Left kidney (tissue), 2 donors: Measurements from ENCODE around the gene EPB41L2. TPM values are rescaled to one million over a fixed set of nuclear protein-coding genes. Genes with fewer than 3 reads are reported as not detected.
"Not testable (repeated sequence)": the region's sequence is repeated elsewhere in the genome, so short reads cannot be mapped to it uniquely, and the experiment has no call there.

Experiments used
- DNase-seq: peaks from one replicate; pipeline ENCODE4 v3.0.0-alpha.2; 2013
- polyA plus RNA-seq: library from polyadenylated mRNA; unstranded; fragments of 120-200 nt; gene quantifications from one replicate; pipeline ENCODE4 v1.2.1, GENCODE V29; 2013; ENCODE audit not compliant: insufficient read length

The EPB41L2 gene
- polyA plus RNA-seq, 1 donor, result 206 TPM

GRCh38 chr6:131037194-131037897, 25.7 kb downstream of the EPB41L2 start:
- DNase-seq, result no peak

- no peak for DNase-seq
Measured at GRCh38 chr6:131036601-131037000, 26.4 kb downstream of the EPB41L2 start.

GRCh38 chr6:131036143-131036542, 26.9 kb downstream of the EPB41L2 start:
- no peak for DNase-seq

- no peak for DNase-seq
Measured at GRCh38 chr6:131035582-131035981, 27.5 kb downstream of the EPB41L2 start.

GRCh38 chr6:131033631-131034030, 29.4 kb downstream of the EPB41L2 start:
- DNase-seq, result no peak

- no peak for DNase-seq
Measured at GRCh38 chr6:131029626-131030297, 33.3 kb downstream of the EPB41L2 start.

- no peak for DNase-seq
Measured at GRCh38 chr6:131027326-131027725, 35.7 kb downstream of the EPB41L2 start.

GRCh38 chr6:131026243-131026642, 36.8 kb downstream of the EPB41L2 start:
- no peak for DNase-seq

- no peak for DNase-seq
Measured at GRCh38 chr6:131024565-131024964, 38.5 kb downstream of the EPB41L2 start.

- DNase-seq, result no peak
Measured at GRCh38 chr6:131023834-131024504, 39.1 kb downstream of the EPB41L2 start.

- no peak for DNase-seq
Measured at GRCh38 chr6:131022691-131023090, 40.4 kb downstream of the EPB41L2 start.

GRCh38 chr6:131017962-131018361, 45.1 kb downstream of the EPB41L2 start:
- DNase-seq, result no peak

GRCh38 chr6:131015630-131016263, 47.3 kb downstream of the EPB41L2 start:
- no peak for DNase-seq

GRCh38 chr6:131015025-131015591, 47.9 kb downstream of the EPB41L2 start:
- no peak for DNase-seq

- DNase-seq, result no peak
Measured at GRCh38 chr6:131014080-131014776, 48.8 kb downstream of the EPB41L2 start.

- DNase-seq, result no peak
Measured at GRCh38 chr6:131013495-131013894, 49.5 kb downstream of the EPB41L2 start.

GRCh38 chr6:131009790-131010189, 53.3 kb downstream of the EPB41L2 start:
- no peak for DNase-seq

GRCh38 chr6:131008965-131009364, 54.1 kb downstream of the EPB41L2 start:
- not testable (repeated sequence) for DNase-seq

GRCh38 chr6:131007964-131008363, 55.1 kb downstream of the EPB41L2 start:
- DNase-seq, result not testable (repeated sequence)

GRCh38 chr6:131007286-131007685, 55.8 kb downstream of the EPB41L2 start:
- no peak for DNase-seq

- DNase-seq, result no peak
Measured at GRCh38 chr6:131005439-131006016, 57.5 kb downstream of the EPB41L2 start.
